HTERT RPE-1 (cell line): ENCODE measurements around the gene AKAP13.

ENCODE experiments used
- in situ Hi-C: fragments of 300-500 bp; cut with MboI; formaldehyde crosslinking; loops from 4 replicates; pipeline ENCODE4 v1.14.3; 2020; ENCODE audit warnings: low sequenced_read_pairs

The AKAP13 gene

GRCh38 chr15:85773970-85774369, 393.6 kb downstream of the AKAP13 start:
- in situ Hi-C loops: no loop called here

- in situ Hi-C loops: no loop called here
These were observed 397.1 kb downstream of the AKAP13 start for GRCh38 chr15:85777250-85778106.

- in situ Hi-C loops: no loop called here
These were observed 397.8 kb downstream of the AKAP13 start for GRCh38 chr15:85778107-85778776.

GRCh38 chr15:85779249-85779648, 398.8 kb downstream of the AKAP13 start:
- in situ Hi-C loops: no loop called here

- in situ Hi-C loops: no loop called here
These were observed 400.0 kb downstream of the AKAP13 start for GRCh38 chr15:85780225-85780985.

- in situ Hi-C loops: no loop called here
These were observed 400.7 kb downstream of the AKAP13 start for GRCh38 chr15:85781099-85781498.

GRCh38 chr15:85782064-85782463, 401.7 kb downstream of the AKAP13 start:
- in situ Hi-C loops: no loop called here

GRCh38 chr15:85785887-85786780, 405.7 kb downstream of the AKAP13 start:
- in situ Hi-C loops: no loop called here

GRCh38 chr15:85786781-85787114, 406.3 kb downstream of the AKAP13 start:
- in situ Hi-C loops: no loop called here

GRCh38 chr15:85788771-85789495, 408.5 kb downstream of the AKAP13 start:
- in situ Hi-C loops: no loop called here

GRCh38 chr15:85789496-85789875, 409.1 kb downstream of the AKAP13 start:
- in situ Hi-C loops: no loop called here

GRCh38 chr15:85792102-85792731, 411.8 kb downstream of the AKAP13 start:
- in situ Hi-C loops: no loop called here

GRCh38 chr15:85792912-85793590, 412.6 kb downstream of the AKAP13 start:
- in situ Hi-C loops: no loop called here

GRCh38 chr15:85793641-85794597, 413.5 kb downstream of the AKAP13 start:
- in situ Hi-C loops: no loop called here

- in situ Hi-C loops: no loop called here
These were observed 414.4 kb downstream of the AKAP13 start, which contains the start of gene KLHL25 for GRCh38 chr15:85794598-85795336. KLHL25 (minus strand) TSS chr15:85794925; CDS start chr15:85769810, 25,115 bp downstream.

GRCh38 chr15:85795337-85796305, 415.2 kb downstream of the AKAP13 start:
- in situ Hi-C loops: no loop called here
